ENCODE data around the gene MCTP1. TPM values are rescaled to one million over a fixed set of nuclear protein-coding genes. Genes with fewer than 3 reads are reported as not detected.

Gene MCTP1
- total RNA-seq, result 86.0 and 100 TPM in 2 replicates

DNA sequence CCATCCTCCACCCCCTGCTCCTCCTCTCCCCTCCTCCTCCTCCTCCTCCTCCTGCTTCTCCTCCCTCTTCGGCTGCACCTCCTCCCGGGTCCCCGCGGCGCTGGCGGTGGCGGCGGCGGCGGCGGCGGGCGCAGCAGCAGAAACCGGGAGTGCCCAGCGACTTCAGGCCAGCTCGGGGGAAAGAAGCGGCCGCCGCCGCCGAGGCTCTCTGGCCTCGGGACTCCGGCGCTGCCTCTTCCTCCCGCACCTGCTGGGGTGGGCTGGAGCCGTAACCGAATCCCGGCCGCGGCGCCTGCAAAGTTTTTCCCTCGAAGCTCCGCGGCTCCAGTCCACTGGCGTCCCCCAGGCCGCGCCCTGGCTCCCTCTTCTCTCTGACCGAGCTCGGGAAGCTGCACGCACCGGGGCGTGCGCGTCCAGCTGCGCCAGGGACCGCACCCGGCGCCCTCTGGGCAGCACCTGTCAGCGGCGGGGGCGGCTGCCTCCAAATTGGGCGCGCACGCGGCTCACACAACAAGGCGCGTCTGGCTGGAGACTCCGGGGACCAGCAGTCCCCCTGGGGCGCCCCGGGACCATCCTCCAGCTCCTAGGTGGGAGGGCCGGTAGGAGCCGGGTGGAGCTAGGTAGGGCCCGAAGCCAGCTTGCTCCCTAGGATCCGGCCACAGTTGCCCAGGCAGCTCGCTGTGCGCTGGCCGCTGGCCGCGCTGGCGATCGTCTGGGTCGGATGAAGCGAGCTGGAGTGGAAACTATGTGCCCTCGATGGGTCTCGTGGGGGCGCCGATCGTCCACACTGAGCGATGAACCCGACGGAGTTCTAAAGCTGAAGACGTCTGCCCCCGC lies at the start of gene MCTP1:
Gene MCTP1 (minus strand): TSS at position 523 of the 837 bp plus-strand sequence.

Small RNA genes lying within 50 kb of the gene (small RNA-seq; reads per million reads assigned to genes)
- gene RF02271, result not detected

Other genes starting within 250 kb of the MCTP1 start
- not detected in 2 replicates for gene FAM81B, start 106.3 kb upstream of the MCTP1 start, total RNA-seq